ENCODE measurements around the gene GNPTG. TPM values are rescaled to one million over a fixed set of nuclear protein-coding genes. Genes with fewer than 3 reads are reported as not detected.
A peak's percentile ranks its signal among the peaks of the same experiment; 100 is the strongest.

The GNPTG gene
- total and polyA plus RNA-seq, 2 of the 13 experiments (the other 11 are each of a cell fraction or from before 2014, with no cell fraction given): 22.7 to 71.1 TPM

DNA sequence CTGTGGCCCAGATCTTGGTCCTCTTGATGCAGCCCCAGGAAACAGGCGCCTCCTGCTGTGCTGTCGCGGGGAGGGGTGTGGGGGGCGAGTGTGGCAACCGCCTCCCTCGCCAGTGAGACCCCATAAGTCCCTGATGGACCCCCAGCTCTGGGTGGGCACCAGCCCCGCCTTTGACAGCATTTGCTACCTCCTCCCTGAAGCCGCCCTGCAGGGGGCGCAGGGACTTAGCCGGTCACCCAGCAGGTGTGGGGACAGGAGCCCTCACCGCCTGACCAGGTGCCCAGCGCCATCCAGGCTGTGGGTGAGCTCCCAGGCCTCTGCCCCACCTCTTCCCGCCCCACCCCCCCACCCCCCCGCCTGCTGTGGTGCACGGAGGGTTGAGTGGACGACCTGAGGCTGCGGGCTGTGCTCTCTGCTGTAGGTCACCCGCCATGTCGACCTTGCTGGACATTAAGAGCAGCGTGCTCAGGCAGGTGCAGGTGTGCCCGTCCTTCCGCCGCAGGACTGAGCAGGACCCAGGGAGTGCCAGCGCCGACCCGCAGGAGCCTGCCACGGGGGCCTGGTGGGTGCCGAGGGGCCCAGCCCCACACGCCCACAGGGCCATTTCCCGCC lies 13.5 kb upstream of the GNPTG start (continued):
- TF ChIP-seq, protein P1, sequence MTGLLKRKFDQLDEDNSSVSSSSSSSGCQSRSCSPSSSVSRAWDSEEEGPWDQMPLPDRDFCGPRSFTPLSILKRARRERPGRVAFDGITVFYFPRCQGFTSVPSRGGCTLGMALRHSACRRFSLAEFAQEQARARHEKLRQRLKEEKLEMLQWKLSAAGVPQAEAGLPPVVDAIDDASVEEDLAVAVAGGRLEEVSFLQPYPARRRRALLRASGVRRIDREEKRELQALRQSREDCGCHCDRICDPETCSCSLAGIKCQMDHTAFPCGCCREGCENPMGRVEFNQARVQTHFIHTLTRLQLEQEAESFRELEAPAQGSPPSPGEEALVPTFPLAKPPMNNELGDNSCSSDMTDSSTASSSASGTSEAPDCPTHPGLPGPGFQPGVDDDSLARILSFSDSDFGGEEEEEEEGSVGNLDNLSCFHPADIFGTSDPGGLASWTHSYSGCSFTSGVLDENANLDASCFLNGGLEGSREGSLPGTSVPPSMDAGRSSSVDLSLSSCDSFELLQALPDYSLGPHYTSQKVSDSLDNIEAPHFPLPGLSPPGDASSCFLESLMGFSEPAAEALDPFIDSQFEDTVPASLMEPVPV (CRISPR knock-in tag; IDR thresholded peaks at IDR 0.05): no peak
- TF ChIP-seq SOX5 (CRISPR knock-in tag; IDR thresholded peaks at IDR 0.05; ENCODE audit: borderline replicate concordance) (no peak), ZNF761 (CRISPR knock-in tag; conservative IDR thresholded peaks at IDR 0.05) (no peak), HHEX (CRISPR knock-in tag; IDR thresholded peaks at IDR 0.05) (no peak), ZNF704 (CRISPR knock-in tag; IDR thresholded peaks at IDR 0.05; ENCODE audit: borderline replicate concordance) (no peak), ZNF460 (CRISPR knock-in tag; IDR thresholded peaks at IDR 0.05; ENCODE audit: borderline replicate concordance) (no peak), TBP (CRISPR knock-in tag; IDR thresholded peaks at IDR 0.05) (no peak), ARID3A (IDR thresholded peaks at IDR 0.05; ENCODE audit: low read depth, low read length) (no peak), ZC3H13 (CRISPR knock-in tag; IDR thresholded peaks at IDR 0.05) (no peak), ZNF501 (CRISPR knock-in tag; IDR thresholded peaks at IDR 0.05) (no peak), STAG1 (CRISPR knock-in tag; IDR thresholded peaks at IDR 0.05) (peak; percentile 58), KLF13 (CRISPR knock-in tag; IDR thresholded peaks at IDR 0.05) (no peak), DNMT1 (CRISPR knock-in tag; IDR thresholded peaks at IDR 0.05) (no peak), PHF8 (CRISPR knock-in tag; IDR thresholded peaks at IDR 0.05) (no peak), EHMT2 (IDR thresholded peaks at IDR 0.05; ENCODE audit: borderline replicate concordance, low read depth, low read length) (no peak), NR3C1 (CRISPR knock-in tag; IDR thresholded peaks at IDR 0.05) (no peak), RAD21 (CRISPR knock-in tag; IDR thresholded peaks at IDR 0.05) (peak; percentile 21; the same call in 1 of the 2 replicates), XRCC5 (optimal IDR thresholded peaks at IDR 0.05; ENCODE audit: low read length) (peak; percentile 29), ZNF616 (CRISPR knock-in tag; IDR thresholded peaks at IDR 0.05; ENCODE audit: low read depth) (no peak), THAP11 (CRISPR knock-in tag; IDR thresholded peaks at IDR 0.05) (no peak), ZFP36 (IDR thresholded peaks at IDR 0.05; ENCODE audit: borderline replicate concordance, low read depth, low read length, partially characterized antibody) (no peak), ZNF253 (CRISPR knock-in tag; IDR thresholded peaks at IDR 0.05; ENCODE audit: borderline replicate concordance) (no peak), SRSF1 (optimal IDR thresholded peaks at IDR 0.05; ENCODE audit: low read depth, low read length) (no peak), TOE1 (CRISPR knock-in tag; IDR thresholded peaks at IDR 0.05) (no peak)
- TF ChIP-seq, protein P2, sequence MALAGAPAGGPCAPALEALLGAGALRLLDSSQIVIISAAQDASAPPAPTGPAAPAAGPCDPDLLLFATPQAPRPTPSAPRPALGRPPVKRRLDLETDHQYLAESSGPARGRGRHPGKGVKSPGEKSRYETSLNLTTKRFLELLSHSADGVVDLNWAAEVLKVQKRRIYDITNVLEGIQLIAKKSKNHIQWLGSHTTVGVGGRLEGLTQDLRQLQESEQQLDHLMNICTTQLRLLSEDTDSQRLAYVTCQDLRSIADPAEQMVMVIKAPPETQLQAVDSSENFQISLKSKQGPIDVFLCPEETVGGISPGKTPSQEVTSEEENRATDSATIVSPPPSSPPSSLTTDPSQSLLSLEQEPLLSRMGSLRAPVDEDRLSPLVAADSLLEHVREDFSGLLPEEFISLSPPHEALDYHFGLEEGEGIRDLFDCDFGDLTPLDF (CRISPR knock-in tag; IDR thresholded peaks at IDR 0.05): no peak
